ENCODE data around the gene TMEM260. TPM values are rescaled to one million over a fixed set of nuclear protein-coding genes. Genes with fewer than 3 reads are reported as not detected.
"Not testable (repeated sequence)": the region's sequence is repeated elsewhere in the genome, so short reads cannot be mapped to it uniquely, and the experiment has no call there.

The TMEM260 gene
- total and polyA plus RNA-seq, 4 donors = 8.7 to 38.9 (median 14.8) TPM

GRCh38 chr14:56603648-56604047 is 24.1 kb downstream of the TMEM260 start:
- DNase-seq (no peak), ATAC-seq (ENCODE audit: insufficient read depth, low FRiP score) (no peak)
- Histone ChIP-seq H3K4me1 (ENCODE audit: control insufficient read depth in 5 of 5, insufficient read depth in 5 of 5, low read length in 5 of 5) (peaks cover 0 to under 1% (median 0%) of the 10 kb centered on the region in 5 donors), H3K9me3 (ENCODE audit: control insufficient read depth in 4 of 4, insufficient read depth in 3 of 4, low read length in 3 of 4) (no peaks in the 10 kb centered on the region), H3K27me3 (ENCODE audit: control insufficient read depth in 3 of 3, insufficient read depth in 3 of 3, low read length in 2 of 3) (no peaks in the 10 kb centered on the region), H3K9ac (ENCODE audit: insufficient read depth in 1 of 2, low read length in 2 of 2) (no peak overlapping the region), H3K27ac (ENCODE audit: low read depth in 1 of 2, low read length in 1 of 2) (no peak overlapping the region), H3K36me3 (ENCODE audit: control insufficient read depth in 4 of 4, insufficient read depth in 4 of 4, low read length in 4 of 4) (peaks cover 0 to 4% (median 4%) of the 10 kb centered on the region in 4 donors), H3K4me3 (no peak overlapping the region)
- 91 to 99% methylated on average over 2 of the region's 2 CpGs for WGBS, 2 donors
- TF ChIP-seq CTCF (IDR thresholded peaks at IDR 0.05; ENCODE audit: control extremely low read depth, extremely low read depth) = no peak

- TF ChIP-seq CTCF (IDR thresholded peaks at IDR 0.05; ENCODE audit: control extremely low read depth, extremely low read depth) = no peak
- Histone ChIP-seq H3K4me3 (no peak overlapping the region), H3K27ac (ENCODE audit: low read depth in 1 of 2, low read length in 1 of 2) (no peak overlapping the region), H3K9ac (ENCODE audit: insufficient read depth in 1 of 2, low read length in 2 of 2) (no peak overlapping the region), H3K4me1 (ENCODE audit: control insufficient read depth in 5 of 5, insufficient read depth in 5 of 5, low read length in 5 of 5) (no peaks in the 10 kb centered on the region), H3K36me3 (ENCODE audit: control insufficient read depth in 4 of 4, insufficient read depth in 4 of 4, low read length in 4 of 4) (peaks cover 0 to 20% (median 11%) of the 10 kb centered on the region in 4 donors), H3K9me3 (ENCODE audit: control insufficient read depth in 4 of 4, insufficient read depth in 3 of 4, low read length in 3 of 4) (no peaks in the 10 kb centered on the region), H3K27me3 (ENCODE audit: control insufficient read depth in 3 of 3, insufficient read depth in 3 of 3, low read length in 2 of 3) (no peaks in the 10 kb centered on the region)
- DNase-seq (no peak), ATAC-seq (ENCODE audit: insufficient read depth, low FRiP score) (no peak)
- 85 to 87% methylated on average over 2 of the region's 2 CpGs for WGBS, 2 donors
Measured at GRCh38 chr14:56608689-56609088, 29.1 kb downstream of the TMEM260 start.

- H3K27ac ChIP-seq (ENCODE audit: low read depth in 1 of 2, low read length in 1 of 2); H3K27me3 ChIP-seq (ENCODE audit: control insufficient read depth in 3 of 3, insufficient read depth in 3 of 3, low read length in 2 of 3); H3K4me3 ChIP-seq; H3K9me3 ChIP-seq (ENCODE audit: control insufficient read depth in 4 of 4, insufficient read depth in 3 of 4, low read length in 3 of 4); ATAC-seq (ENCODE audit: insufficient read depth, low FRiP score); H3K4me1 ChIP-seq (ENCODE audit: control insufficient read depth in 5 of 5, insufficient read depth in 5 of 5, low read length in 5 of 5); DNase-seq; H3K9ac ChIP-seq (ENCODE audit: insufficient read depth in 1 of 2, low read length in 2 of 2): not testable (repeated sequence)
- 95 to 99% methylated on average over 2 of the region's 2 CpGs for WGBS, 2 donors
- peaks cover 1 to 16% (median 11%) of the 10 kb centered on the region in 4 donors for H3K36me3 ChIP-seq (ENCODE audit: control insufficient read depth in 4 of 4, insufficient read depth in 4 of 4, low read length in 4 of 4)
Measured at GRCh38 chr14:56611663-56612062, 32.1 kb downstream of the TMEM260 start.

- no peak overlapping the region for H3K27ac ChIP-seq (ENCODE audit: low read depth in 1 of 2, low read length in 1 of 2)
- DNase-seq (no peak), ATAC-seq (ENCODE audit: insufficient read depth, low FRiP score) (no peak)
- peaks cover 0 to 5% (median 0%) of the 10 kb centered on the region in 5 donors for H3K4me1 ChIP-seq (ENCODE audit: control insufficient read depth in 5 of 5, insufficient read depth in 5 of 5, low read length in 5 of 5)
- no peak for TF ChIP-seq CTCF (IDR thresholded peaks at IDR 0.05; ENCODE audit: control extremely low read depth, extremely low read depth)
- no peaks in the 10 kb centered on the region for H3K27me3 ChIP-seq (ENCODE audit: control insufficient read depth in 3 of 3, insufficient read depth in 3 of 3, low read length in 2 of 3)
- peaks cover 8 to 24% (median 13%) of the 10 kb centered on the region in 4 donors for H3K36me3 ChIP-seq (ENCODE audit: control insufficient read depth in 4 of 4, insufficient read depth in 4 of 4, low read length in 4 of 4)
- no peak overlapping the region for H3K9ac ChIP-seq (ENCODE audit: insufficient read depth in 1 of 2, low read length in 2 of 2)
- no peaks in the 10 kb centered on the region for H3K9me3 ChIP-seq (ENCODE audit: control insufficient read depth in 4 of 4, insufficient read depth in 3 of 4, low read length in 3 of 4)
- no peak overlapping the region for H3K4me3 ChIP-seq
Measured at GRCh38 chr14:56617084-56617483, 37.5 kb downstream of the TMEM260 start.

Data from lung (tissue), 12 donors.